Esophagus muscularis mucosa (tissue), 4 donors: ENCODE results near the gene PTOV1. TPM values are rescaled to one million over a fixed set of nuclear protein-coding genes. Genes with fewer than 3 reads are reported as not detected.

Experiments used
- DNase-seq: peaks from one replicate; pipeline ENCODE4 v3.0.0-alpha.2; 2017; ENCODE audit errors: extremely low spot score
- H3K27ac ChIP-seq, 4 donors: fragments of 200-600 bp; sonication (generic); replicated peaks in 1 of 4; 1 replicate in 3 of 4; 2 replicates in 1 of 4; pipeline ENCODE4 v1.5.1; 2016 to 2019; ENCODE audit warnings: mild to moderate bottlenecking in 1 of 4
- H3K27me3 ChIP-seq, 4 donors: fragments of 200-600 bp; sonication (generic); one replicate each; pipeline versions ENCODE4 v1.5.1 to v1.6.0; 2016 to 2019
- H3K36me3 ChIP-seq, 4 donors: fragments of 200-600 bp; sonication (generic); one replicate each; pipeline ENCODE4 v1.5.1; 2016 to 2019
- H3K4me1 ChIP-seq, 4 donors: fragments of 200-600 bp; sonication (generic); one replicate each; pipeline ENCODE4 v1.5.1; 2016 to 2019
- H3K4me3 ChIP-seq, 4 donors: fragments of 200-600 bp; sonication (generic); 1 replicate in 2 of 4; 2 replicates in 2 of 4; pipeline ENCODE4 v1.5.1; 2016 to 2019; ENCODE audit warnings: mild to moderate bottlenecking in 4 of 4, moderate library complexity in 1 of 4
- H3K9me3 ChIP-seq, 4 donors: fragments of 200-600 bp; sonication (generic); 1 replicate in 3 of 4; 2 replicates in 1 of 4; pipeline ENCODE4 v1.5.1; 2016 to 2019
- CTCF ChIP-seq, 3 experiments: fragments of 200-600 bp in 2 of 3; fragments of 450-650 bp in 1 of 3; sonication (generic) in 2 of 3; IDR thresholded peaks; one replicate each; pipeline ENCODE4 v1.5.1; 2017 to 2019; ENCODE audit warnings: antibody characterized with exemption in 3 of 3, mild to moderate bottlenecking in 2 of 3, moderate library complexity in 1 of 3
- EP300 ChIP-seq: sonication (generic); formaldehyde crosslinking; IDR thresholded peaks from one replicate; pipeline ENCODE4 v1.6.1; 2017; ENCODE audit warnings: antibody characterized with exemption
- POLR2A ChIP-seq: fragments of 450-650 bp; IDR thresholded peaks from one replicate; pipeline ENCODE4 v1.6.1; 2017; ENCODE audit warnings: antibody characterized with exemption, moderate library complexity, mild to moderate bottlenecking, low read depth
- POLR2AphosphoS5 ChIP-seq, 2 donors: sonication (generic); formaldehyde crosslinking; IDR thresholded peaks; one replicate each; pipeline ENCODE4 v1.6.1; 2017; ENCODE audit warnings: antibody characterized with exemption in 2 of 2
- WGBS: methylation state at CpG from one replicate; pipeline ENCODE4 v1.1.5; 2018; 5-methylcytosine and 5-hydroxymethylcytosine counted together
- intact Hi-C: fragments of 100-400 bp; cut with DNase I; formaldehyde crosslinking; loops from one replicate; pipeline ENCODE4 v1.15.1; 2023
- total RNA-seq, 4 donors: library from RNA; depleted of rRNA; stranded (reverse); fragments of >200 nt; gene quantifications; one replicate each; pipeline versions ENCODE4 v1.1.0 to v1.2.1, GENCODE V29; 2016

The PTOV1 gene
- total RNA-seq, 4 donors from 2014 or later, result 60.5 to 102 (median 84.4) TPM

- Histone ChIP-seq H3K4me3 (no peak overlapping the region), H3K36me3 (no peaks in the 10 kb centered on the region), H3K27ac (no peak overlapping the region), H3K9me3 (no peaks in the 10 kb centered on the region), H3K27me3 (no peaks in the 10 kb centered on the region), H3K4me1 (peaks cover 27 to 35% (median 30%) of the 10 kb centered on the region in 4 donors)
- no peak for DNase-seq
- 94% methylated on average over 3 of the region's 3 CpGs for WGBS
- no peak for TF ChIP-seq POLR2AphosphoS5 (IDR thresholded peaks at IDR 0.05)
- TF ChIP-seq EP300, result no peak
- TF ChIP-seq POLR2A, result no peak
- TF ChIP-seq CTCF (IDR thresholded peaks at IDR 0.05), result no peak
- intact Hi-C loops, result no loop called here
Observed at GRCh38 chr19:49848938-49849337, 2.0 kb upstream of the PTOV1 start.

- H3K27me3 ChIP-seq, result no peaks in the 10 kb centered on the region
- peak overlapping the region; percentile 96 to 100 (median 98) for H3K27ac ChIP-seq
- H3K9me3 ChIP-seq, result no peaks in the 10 kb centered on the region
- no peak for TF ChIP-seq EP300
- no peak for TF ChIP-seq POLR2AphosphoS5 (IDR thresholded peaks at IDR 0.05)
- no peak for TF ChIP-seq CTCF (IDR thresholded peaks at IDR 0.05)
- no peak for TF ChIP-seq POLR2A
- intact Hi-C loops, result loop anchor here (5.0 kb wide), 1 partner anchor 32 kb away; the partner anchor contains the start of gene MED25
- H3K4me1 ChIP-seq, result peaks cover 27 to 42% (median 36%) of the 10 kb centered on the region in 4 donors
- no peak for DNase-seq
- peak overlapping the region; percentile 84 to 97 (median 86) for H3K4me3 ChIP-seq
- H3K36me3 ChIP-seq, result peaks cover 0 to 6% (median 5%) of the 10 kb centered on the region in 4 donors
- 89% methylated on average over 13 of the region's 15 CpGs for WGBS
Observed at GRCh38 chr19:49849433-49850220, 1.3 kb upstream of the PTOV1 start.

- H3K4me1 ChIP-seq, result peaks cover 27 to 44% (median 39%) of the 10 kb centered on the region in 4 donors
- no peaks in the 10 kb centered on the region for H3K27me3 ChIP-seq
- peak overlapping the region; percentile 84 to 97 (median 86) for H3K4me3 ChIP-seq
Observed at GRCh38 chr19:49850221-49850486, 805 bp upstream of the PTOV1 start.

GRCh38 chr19:49851456-49852259, 699 bp downstream of the PTOV1 start:
- intact Hi-C loops, result loop anchor here (5.0 kb wide), 1 partner anchor 34 kb away; the partner anchor contains the start of gene MED25
- Histone ChIP-seq H3K4me1 (peaks cover 27 to 44% (median 40%) of the 10 kb centered on the region in 4 donors), H3K4me3 (peak overlapping the region; percentile 84 to 97 (median 86)), H3K27ac (peak overlapping the region; percentile 96 to 100 (median 98)), H3K36me3 (peaks cover 7 to 26% (median 25%) of the 10 kb centered on the region in 4 donors), H3K9me3 (no peaks in the 10 kb centered on the region), H3K27me3 (no peaks in the 10 kb centered on the region)
- under 1% methylated on average over 28 of the region's 78 CpGs for WGBS
- no peak for TF ChIP-seq POLR2A
- TF ChIP-seq CTCF (IDR thresholded peaks at IDR 0.05), result no peak
- no peak for TF ChIP-seq POLR2AphosphoS5 (IDR thresholded peaks at IDR 0.05)
- DNase-seq, result no peak

More at GRCh38 chr19:49850221-49850486, 805 bp upstream of the PTOV1 start:
- no peak for DNase-seq
- intact Hi-C loops, result loop anchor here (5.0 kb wide), 1 partner anchor 33 kb away; the partner anchor contains the start of gene MED25
- no peak for TF ChIP-seq CTCF (IDR thresholded peaks at IDR 0.05)
- no peak for TF ChIP-seq POLR2AphosphoS5 (IDR thresholded peaks at IDR 0.05)
- no peak for TF ChIP-seq EP300
- no peak for TF ChIP-seq POLR2A
- 38% methylated on average over 12 of the region's 12 CpGs for WGBS
- peak overlapping the region; percentile 96 to 100 (median 98) for H3K27ac ChIP-seq
- peaks cover 4 to 11% (median 10%) of the 10 kb centered on the region in 4 donors for H3K36me3 ChIP-seq
- H3K9me3 ChIP-seq, result no peaks in the 10 kb centered on the region
